GOT3 (cell line): ENCODE measurements around the gene PPP6R1.

Experiments
- DNase-seq: peaks from one replicate; lab custom pipeline; 2025; ENCODE audit warnings: mixed read lengths; lab: John Stamatoyannopoulos, UW

Gene PPP6R1

GRCh38 chr19:55259540-55260210 lies 858 bp upstream of the PPP6R1 start:
- no peak for DNase-seq

GRCh38 chr19:55258476-55258827 lies 365 bp downstream of the PPP6R1 start:
- no peak for DNase-seq

- no peak for DNase-seq
These were observed 1.1 kb downstream of the PPP6R1 start for GRCh38 chr19:55257461-55258420.

GRCh38 chr19:55256562-55257460 lies 2.0 kb downstream of the PPP6R1 start:
- DNase-seq: no peak

- no peak for DNase-seq
These were observed 3.0 kb downstream of the PPP6R1 start for GRCh38 chr19:55255618-55256423.

- DNase-seq: no peak
These were observed 4.2 kb downstream of the PPP6R1 start for GRCh38 chr19:55254625-55254977.

- DNase-seq: no peak
These were observed 4.8 kb downstream of the PPP6R1 start for GRCh38 chr19:55253842-55254624.

- DNase-seq: no peak
These were observed 5.8 kb downstream of the PPP6R1 start for GRCh38 chr19:55252760-55253663.

- DNase-seq: no peak
These were observed 7.3 kb downstream of the PPP6R1 start for GRCh38 chr19:55251341-55252081.

- no peak for DNase-seq
These were observed 8.4 kb downstream of the PPP6R1 start for GRCh38 chr19:55250262-55251036.

GRCh38 chr19:55249841-55250240 lies 9.0 kb downstream of the PPP6R1 start:
- no peak for DNase-seq

GRCh38 chr19:55248704-55249103 lies 10.1 kb downstream of the PPP6R1 start:
- no peak for DNase-seq

GRCh38 chr19:55248166-55248675 lies 10.6 kb downstream of the PPP6R1 start:
- no peak for DNase-seq

GRCh38 chr19:55247621-55248099 lies 11.2 kb downstream of the PPP6R1 start:
- no peak for DNase-seq

GRCh38 chr19:55246462-55247451 lies 12.1 kb downstream of the PPP6R1 start:
- no peak for DNase-seq

- DNase-seq: no peak
These were observed 13.4 kb downstream of the PPP6R1 start for GRCh38 chr19:55245236-55245904.
